Stimulated activated naive CD8-positive, alpha-beta T cell treated with anti-CD3 and anti-CD28 coated beads, Interleukin-15, amount 100 ng/mL, for 72 hours (primary cell): ENCODE data around the gene ZAR1.
A peak's percentile ranks its signal among the peaks of the same experiment; 100 is the strongest.

ENCODE experiments used
- ATAC-seq: fragments of 150-1000 bp; cut with Tn5 transposase; 2 replicates; pipeline ENCODE4 v1.10.0; 2021; ENCODE audit warnings: mild to moderate bottlenecking, moderate library complexity
- DNase-seq, 2 donors: peaks; one replicate each; pipeline ENCODE4 v3.0.0; 2021 to 2022
- H3K27ac Mint-ChIP-seq, 2 donors: one replicate each; pipeline ENCODE4 v1.8.0; 2022; ENCODE audit warnings: mild to moderate bottlenecking in 2 of 2, mixed read lengths in 2 of 2, moderate library complexity in 2 of 2
- H3K27me3 Mint-ChIP-seq: one replicate; pipeline ENCODE4 v1.8.0; 2022; ENCODE audit warnings: mixed read lengths
- H3K4me1 Mint-ChIP-seq: one replicate; pipeline ENCODE4 v1.8.0; 2022; ENCODE audit warnings: mild to moderate bottlenecking, mixed read lengths
- H3K4me3 Mint-ChIP-seq, 2 donors: one replicate each; pipeline ENCODE4 v1.8.0; 2022; ENCODE audit warnings: mild to moderate bottlenecking in 2 of 2, mixed read lengths in 2 of 2, moderate library complexity in 1 of 2
- H3K9me3 Mint-ChIP-seq, 2 donors: one replicate each; pipeline ENCODE4 v1.8.0; 2022; ENCODE audit warnings: mixed read lengths in 2 of 2

Gene ZAR1

DNA sequence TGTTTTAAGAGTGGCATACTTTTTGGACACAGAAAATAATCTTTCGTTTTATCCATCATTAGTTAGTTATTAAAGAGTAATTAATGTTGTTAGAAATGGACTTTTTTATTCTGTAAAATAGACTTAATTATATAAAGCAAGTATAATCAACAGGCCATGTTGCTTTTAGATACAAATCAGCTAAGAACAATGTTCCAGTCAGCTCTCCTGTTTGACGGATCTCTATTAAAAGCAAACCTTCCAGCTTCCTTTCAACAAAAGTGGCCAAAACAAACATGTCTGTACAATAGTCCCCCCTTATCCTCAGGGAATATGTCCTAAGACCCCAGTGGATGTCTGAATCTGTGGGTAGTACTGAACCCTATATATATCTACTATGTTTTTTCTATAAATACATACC lies 11.8 kb upstream of the ZAR1 start:
- H3K4me1 Mint-ChIP-seq: peaks cover 7% of the 10 kb centered on the region
- DNase-seq: no peak
- H3K27ac Mint-ChIP-seq: no peak overlapping the region
- no peak overlapping the region for H3K4me3 Mint-ChIP-seq
- ATAC-seq: no peak
- no peaks in the 10 kb centered on the region for H3K9me3 Mint-ChIP-seq
- H3K27me3 Mint-ChIP-seq: peaks cover 39% of the 10 kb centered on the region

GRCh38 chr4:48481581-48481980 lies 8.5 kb upstream of the ZAR1 start:
- Mint-ChIP-seq H3K4me1 (peaks cover 22% of the 10 kb centered on the region), H3K27me3 (peaks cover 64% of the 10 kb centered on the region), H3K27ac (no peak overlapping the region), H3K9me3 (no peaks in the 10 kb centered on the region), H3K4me3 (no peak overlapping the region)
- DNase-seq: no peak
- ATAC-seq: no peak

- Mint-ChIP-seq H3K27me3 (peaks cover 69% of the 10 kb centered on the region), H3K9me3 (no peaks in the 10 kb centered on the region), H3K4me1 (peaks cover 14% of the 10 kb centered on the region), H3K4me3 (peak within 1 kb of the TSS; percentile 52 to 81), H3K27ac (no peak within 1 kb of the TSS)
- no peak for DNase-seq
- peak; percentile 63 for ATAC-seq
These were observed 6.9 kb upstream of the ZAR1 start, which contains the start of gene SLC10A4 for GRCh38 chr4:48483006-48483776. TSS of gene SLC10A4 (plus strand) at chr4:48483343. CDS start at chr4:48483562, 219 bp downstream.

DNA sequence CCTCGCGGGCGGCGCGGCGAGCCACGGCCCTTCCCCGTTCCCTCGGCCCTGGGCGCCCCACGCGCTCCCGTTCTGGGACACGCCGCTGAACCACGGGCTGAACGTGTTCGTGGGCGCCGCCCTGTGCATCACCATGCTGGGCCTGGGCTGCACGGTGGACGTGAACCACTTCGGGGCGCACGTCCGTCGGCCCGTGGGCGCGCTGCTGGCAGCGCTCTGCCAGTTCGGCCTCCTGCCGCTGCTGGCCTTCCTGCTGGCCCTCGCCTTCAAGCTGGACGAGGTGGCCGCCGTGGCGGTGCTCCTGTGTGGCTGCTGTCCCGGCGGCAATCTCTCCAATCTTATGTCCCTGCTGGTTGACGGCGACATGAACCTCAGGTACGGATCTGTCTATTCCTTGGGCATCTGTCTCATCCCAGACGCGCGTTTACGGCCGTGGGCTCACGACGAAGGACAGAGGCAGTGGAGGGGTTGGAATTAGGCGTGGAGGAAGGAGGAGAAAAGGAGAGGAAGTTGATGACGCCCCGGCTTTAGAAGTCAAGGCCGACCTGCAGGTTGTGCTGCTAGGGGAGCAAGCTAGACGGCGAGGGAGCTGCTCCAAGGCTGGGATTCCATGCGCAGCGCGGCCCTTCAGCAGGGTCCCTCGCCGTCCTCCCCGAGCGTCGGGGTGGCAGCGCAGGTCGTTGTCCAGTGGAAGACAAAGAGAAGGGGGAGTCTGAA lies 6.1 kb upstream of the ZAR1 start:
- peaks cover 76% of the 10 kb centered on the region for H3K27me3 Mint-ChIP-seq
- ATAC-seq (peak; percentile 71), DNase-seq (no peak)
- H3K27ac Mint-ChIP-seq: no peak overlapping the region
- no peaks in the 10 kb centered on the region for H3K9me3 Mint-ChIP-seq
- H3K4me1 Mint-ChIP-seq: peaks cover 14% of the 10 kb centered on the region
- peak overlapping the region; percentile 52 to 81 for H3K4me3 Mint-ChIP-seq

GRCh38 chr4:48484494-48485168 lies 5.4 kb upstream of the ZAR1 start:
- Mint-ChIP-seq H3K27ac (no peak overlapping the region), H3K4me3 (peak overlapping the region; percentile 52 to 81), H3K4me1 (peaks cover 17% of the 10 kb centered on the region), H3K9me3 (no peaks in the 10 kb centered on the region), H3K27me3 (peaks cover 83% of the 10 kb centered on the region)
- DNase-seq (no peak), ATAC-seq (no peak)

- ATAC-seq (no peak), DNase-seq (no peak)
- H3K9me3 Mint-ChIP-seq: no peaks in the 10 kb centered on the region
- H3K27me3 Mint-ChIP-seq: peaks cover 69% of the 10 kb centered on the region
- H3K27ac Mint-ChIP-seq: no peak overlapping the region
- peak overlapping the region; percentile 75 to 77 for H3K4me3 Mint-ChIP-seq
- H3K4me1 Mint-ChIP-seq: peaks cover 11% of the 10 kb centered on the region
These were observed 405 bp upstream of the ZAR1 start for GRCh38 chr4:48489683-48490011.

DNA sequence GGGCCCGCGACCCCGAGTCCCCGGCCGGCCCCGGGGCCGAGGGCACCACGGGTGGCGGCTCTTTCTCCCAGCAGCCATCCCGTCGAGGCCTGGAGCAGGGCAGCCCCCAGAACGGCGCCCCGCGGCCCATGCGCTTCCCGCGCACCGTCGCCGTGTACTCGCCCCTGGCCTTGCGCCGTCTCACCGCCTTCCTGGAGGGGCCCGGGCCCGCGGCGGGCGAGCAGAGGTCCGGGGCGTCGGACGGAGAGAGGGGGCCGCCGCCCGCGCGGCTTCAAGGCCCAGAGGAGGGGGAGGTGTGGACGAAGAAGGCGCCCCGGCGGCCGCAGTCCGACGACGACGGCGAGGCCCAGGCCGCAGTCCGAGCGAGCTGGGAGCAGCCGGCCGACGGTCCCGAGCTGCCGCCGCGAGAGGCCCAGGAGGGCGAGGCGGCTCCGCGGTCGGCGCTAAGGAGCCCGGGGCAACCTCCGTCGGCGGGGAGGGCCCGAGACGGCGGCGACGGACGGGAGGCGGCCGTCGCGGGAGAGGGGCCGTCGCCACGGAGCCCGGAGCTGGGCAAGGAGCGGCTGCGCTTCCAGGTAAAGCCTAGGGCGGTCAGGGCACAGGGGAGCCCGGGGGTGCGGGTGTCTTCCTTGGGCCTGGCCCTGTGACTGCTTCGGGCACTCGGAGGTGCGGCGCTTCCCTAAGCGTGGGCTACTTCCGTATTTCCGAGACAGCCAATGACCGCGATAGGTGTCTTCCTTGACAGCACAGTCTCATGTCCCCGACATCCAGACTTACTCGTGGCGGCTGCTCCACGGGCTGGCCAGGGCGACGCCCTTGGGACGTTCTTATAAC lies 845 bp downstream of the ZAR1 start:
- peak overlapping the region in 1 of 2 donors; percentile 35 for H3K4me3 Mint-ChIP-seq
- peaks cover 6% of the 10 kb centered on the region for H3K4me1 Mint-ChIP-seq
- no peak for DNase-seq
- H3K27me3 Mint-ChIP-seq: peaks cover 56% of the 10 kb centered on the region
- ATAC-seq: peak; percentile 46
- H3K9me3 Mint-ChIP-seq: no peaks in the 10 kb centered on the region
- H3K27ac Mint-ChIP-seq: no peak overlapping the region

DNA sequence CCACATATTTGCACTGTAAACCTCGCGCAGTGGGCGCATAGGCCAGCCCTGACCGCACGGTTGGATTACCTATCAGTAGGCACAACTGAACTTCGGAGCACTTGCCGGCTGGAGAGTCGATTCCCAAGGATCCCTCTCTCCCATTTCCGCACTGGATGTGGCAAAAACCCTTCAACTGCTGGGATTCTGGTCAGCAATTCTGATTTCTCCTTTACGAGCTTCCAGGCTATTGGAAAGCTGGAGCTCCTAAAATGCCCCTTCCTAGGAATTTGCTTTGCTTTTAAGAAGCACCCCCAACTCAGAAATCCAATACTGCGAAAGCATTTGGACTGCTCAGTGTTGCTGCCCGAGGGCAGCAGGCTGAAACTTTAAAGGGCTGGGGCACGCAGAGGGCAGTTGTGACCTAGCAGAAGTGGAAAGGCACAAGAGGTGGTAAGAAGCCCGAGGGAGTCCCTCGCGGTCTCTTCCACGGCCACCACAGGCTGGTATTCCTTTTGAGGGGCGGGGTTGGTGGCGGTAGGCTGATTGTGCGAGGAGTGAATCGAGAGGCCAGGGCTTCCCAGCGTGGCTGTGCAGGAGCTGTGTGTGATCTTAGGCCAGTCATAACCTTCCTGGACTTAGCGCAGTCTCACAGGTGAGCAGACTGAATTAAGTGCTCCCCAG lies 1.6 kb downstream of the ZAR1 start:
- H3K4me1 Mint-ChIP-seq: peaks cover 6% of the 10 kb centered on the region
- DNase-seq (no peak), ATAC-seq (no peak)
- H3K27ac Mint-ChIP-seq: no peak overlapping the region
- peak overlapping the region in 1 of 2 donors; percentile 35 for H3K4me3 Mint-ChIP-seq
- H3K9me3 Mint-ChIP-seq: no peaks in the 10 kb centered on the region
- peaks cover 55% of the 10 kb centered on the region for H3K27me3 Mint-ChIP-seq

- no peak for ATAC-seq
- no peak for DNase-seq
- no peak overlapping the region for H3K27ac Mint-ChIP-seq
- H3K27me3 Mint-ChIP-seq: peaks cover 36% of the 10 kb centered on the region
- H3K4me3 Mint-ChIP-seq: no peak overlapping the region
- no peaks in the 10 kb centered on the region for H3K9me3 Mint-ChIP-seq
- H3K4me1 Mint-ChIP-seq: peaks cover 6% of the 10 kb centered on the region
These were observed 3.5 kb downstream of the ZAR1 start for GRCh38 chr4:48493452-48494100.

GRCh38 chr4:48495941-48496340 lies 5.9 kb downstream of the ZAR1 start:
- no peak for ATAC-seq
- H3K27me3 Mint-ChIP-seq: peaks cover 19% of the 10 kb centered on the region
- H3K9me3 Mint-ChIP-seq: no peaks in the 10 kb centered on the region
- no peak for DNase-seq
- H3K4me1 Mint-ChIP-seq: peaks cover 11% of the 10 kb centered on the region
- H3K27ac Mint-ChIP-seq: no peak overlapping the region
- H3K4me3 Mint-ChIP-seq: no peak overlapping the region

- peak overlapping the region; percentile 35 to 40 for H3K4me3 Mint-ChIP-seq
- no peak for ATAC-seq
- no peaks in the 10 kb centered on the region for H3K9me3 Mint-ChIP-seq
- peaks cover 11% of the 10 kb centered on the region for H3K4me1 Mint-ChIP-seq
- H3K27me3 Mint-ChIP-seq: no peaks in the 10 kb centered on the region
- no peak for DNase-seq
- H3K27ac Mint-ChIP-seq: no peak overlapping the region
These were observed 8.8 kb downstream of the ZAR1 start for GRCh38 chr4:48498895-48499294.

- peaks cover 17% of the 10 kb centered on the region for H3K4me1 Mint-ChIP-seq
- H3K27me3 Mint-ChIP-seq: no peaks in the 10 kb centered on the region
- peak; percentile 79 for ATAC-seq
- H3K27ac Mint-ChIP-seq: peak overlapping the region; percentile 50 to 78
- H3K4me3 Mint-ChIP-seq: peak overlapping the region; percentile 35 to 40
- no peaks in the 10 kb centered on the region for H3K9me3 Mint-ChIP-seq
- DNase-seq: no peak
These were observed 9.6 kb downstream of the ZAR1 start for GRCh38 chr4:48499551-48500066.

DNA sequence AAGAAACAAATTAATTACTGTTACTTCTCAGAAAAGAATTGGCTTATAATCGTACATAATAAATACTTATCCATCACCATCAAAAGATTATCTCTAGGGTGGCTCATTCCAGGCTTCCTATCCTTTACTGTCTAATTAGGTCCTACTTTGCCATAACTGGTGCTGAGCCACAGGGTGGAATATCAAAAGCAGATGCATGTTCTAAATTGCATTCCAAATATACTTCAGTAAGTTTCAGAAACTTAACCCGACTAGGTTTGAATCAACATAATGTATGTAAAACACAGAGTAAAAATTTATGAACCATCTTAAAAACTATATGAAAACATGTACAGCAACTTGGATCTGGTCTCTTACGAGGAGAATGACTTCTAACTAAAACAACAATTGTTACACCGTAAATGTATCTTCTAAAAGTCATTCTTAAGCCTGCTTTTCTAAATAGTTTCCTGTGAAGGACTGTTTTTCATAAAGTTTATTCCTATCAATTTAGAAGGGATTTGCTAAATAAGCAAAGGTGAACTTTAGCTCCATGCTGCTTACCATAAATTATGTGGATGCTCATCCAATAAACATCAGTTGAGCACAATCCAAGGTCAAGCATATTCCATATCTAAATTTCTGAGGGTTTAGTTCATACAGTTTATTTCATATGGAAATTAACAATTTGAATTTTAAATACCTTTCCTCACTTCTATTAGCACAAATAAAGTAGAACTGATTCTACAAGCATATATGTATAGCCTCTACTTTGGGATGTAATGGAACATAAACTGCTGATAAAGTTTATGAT lies 13.4 kb downstream of the ZAR1 start:
- no peak for DNase-seq
- H3K27ac Mint-ChIP-seq: no peak overlapping the region
- peaks cover 17% of the 10 kb centered on the region for H3K4me1 Mint-ChIP-seq
- no peak overlapping the region for H3K4me3 Mint-ChIP-seq
- ATAC-seq: no peak
- H3K27me3 Mint-ChIP-seq: no peaks in the 10 kb centered on the region
- H3K9me3 Mint-ChIP-seq: no peaks in the 10 kb centered on the region

DNA sequence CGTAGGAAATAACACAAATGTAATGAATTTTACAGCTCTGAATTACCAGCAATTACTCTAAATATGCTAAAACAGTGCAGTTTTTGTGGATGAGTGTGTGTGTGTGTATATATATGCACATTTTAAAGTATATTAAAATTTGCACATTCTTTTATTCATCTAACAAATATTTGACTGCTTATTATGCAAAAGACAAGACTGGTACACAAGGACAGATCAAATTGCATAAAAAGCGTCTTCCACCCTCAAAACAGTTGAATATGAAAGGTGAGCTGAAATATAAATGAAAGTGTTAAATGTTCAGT lies 13.9 kb downstream of the ZAR1 start:
- no peak overlapping the region for H3K27ac Mint-ChIP-seq
- H3K27me3 Mint-ChIP-seq: no peaks in the 10 kb centered on the region
- no peaks in the 10 kb centered on the region for H3K9me3 Mint-ChIP-seq
- DNase-seq: no peak
- ATAC-seq: no peak
- H3K4me3 Mint-ChIP-seq: no peak overlapping the region
- H3K4me1 Mint-ChIP-seq: peaks cover 14% of the 10 kb centered on the region
